ENCODE data around the gene ADPRS.

DNA sequence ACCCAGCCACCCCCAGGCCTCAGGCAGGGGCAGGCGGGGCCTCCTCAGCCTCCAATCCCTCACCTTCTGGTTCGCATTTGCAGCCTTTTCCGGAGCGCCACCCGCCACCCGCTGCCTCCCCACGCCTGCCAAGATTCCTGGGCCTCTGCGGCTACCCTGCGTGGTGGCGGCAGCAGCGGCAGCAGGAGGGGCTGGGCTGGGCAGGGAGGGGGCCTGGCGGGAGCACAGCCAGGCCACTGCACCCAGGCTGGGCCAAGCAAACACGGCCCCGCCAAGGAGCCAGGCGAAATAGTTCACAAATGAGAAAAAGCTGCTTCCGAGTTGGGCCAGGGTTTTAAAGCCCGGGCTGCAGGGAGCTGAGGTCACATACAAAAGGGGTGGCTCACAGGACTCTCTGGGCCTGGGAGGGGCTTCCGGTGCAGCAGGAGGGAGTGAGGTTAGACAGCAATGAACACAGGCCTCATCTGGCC lies 26.5 kb downstream of the ADPRS start:
- TF ChIP-seq, protein P1, sequence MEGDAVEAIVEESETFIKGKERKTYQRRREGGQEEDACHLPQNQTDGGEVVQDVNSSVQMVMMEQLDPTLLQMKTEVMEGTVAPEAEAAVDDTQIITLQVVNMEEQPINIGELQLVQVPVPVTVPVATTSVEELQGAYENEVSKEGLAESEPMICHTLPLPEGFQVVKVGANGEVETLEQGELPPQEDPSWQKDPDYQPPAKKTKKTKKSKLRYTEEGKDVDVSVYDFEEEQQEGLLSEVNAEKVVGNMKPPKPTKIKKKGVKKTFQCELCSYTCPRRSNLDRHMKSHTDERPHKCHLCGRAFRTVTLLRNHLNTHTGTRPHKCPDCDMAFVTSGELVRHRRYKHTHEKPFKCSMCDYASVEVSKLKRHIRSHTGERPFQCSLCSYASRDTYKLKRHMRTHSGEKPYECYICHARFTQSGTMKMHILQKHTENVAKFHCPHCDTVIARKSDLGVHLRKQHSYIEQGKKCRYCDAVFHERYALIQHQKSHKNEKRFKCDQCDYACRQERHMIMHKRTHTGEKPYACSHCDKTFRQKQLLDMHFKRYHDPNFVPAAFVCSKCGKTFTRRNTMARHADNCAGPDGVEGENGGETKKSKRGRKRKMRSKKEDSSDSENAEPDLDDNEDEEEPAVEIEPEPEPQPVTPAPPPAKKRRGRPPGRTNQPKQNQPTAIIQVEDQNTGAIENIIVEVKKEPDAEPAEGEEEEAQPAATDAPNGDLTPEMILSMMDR (conservative IDR thresholded peaks at IDR 0.05; ENCODE audit: low read depth, low read length) = no peak
- TF ChIP-seq EZH2 (IDR thresholded peaks at IDR 0.05; ENCODE audit: low read length, unreplicated experiment) = no peak

Measured in PC-3 (cell line).